ENCODE data around the gene AADAT. TPM values are rescaled to one million over a fixed set of nuclear protein-coding genes. Genes with fewer than 3 reads are reported as not detected.

Gene AADAT
- total and polyA plus RNA-seq, 2 of the 8 experiments (the other 6 are each of a cell fraction or from before 2014, with no cell fraction given): 6.1 to 7.7 TPM

DNA sequence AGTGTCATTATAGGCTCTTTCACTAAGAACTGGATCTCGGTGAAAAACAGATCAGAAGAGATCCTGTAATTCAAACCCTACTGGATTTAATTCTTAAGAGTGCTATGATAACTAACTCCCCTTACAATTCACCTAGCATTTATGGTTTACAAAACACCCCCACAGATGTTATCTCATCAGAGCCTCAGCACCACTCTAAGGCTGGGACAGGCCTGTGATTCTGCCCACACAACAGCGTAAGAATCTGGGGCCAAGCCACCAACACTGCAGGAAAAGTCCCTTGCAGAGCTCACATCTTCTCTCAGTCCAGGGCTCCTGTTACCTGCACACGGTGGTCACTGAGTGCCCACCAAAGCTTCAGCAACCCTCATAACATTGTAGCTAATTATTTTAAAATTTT, 72.5 kb downstream of the AADAT start:
- no peak overlapping the region for H3K9ac ChIP-seq (replicated peaks in 1 of 4; ENCODE audit: extremely low read depth in 1 of 4, low read depth in 3 of 4, low read length in 3 of 4)
- TF ChIP-seq TAF7 (optimal IDR thresholded peaks at IDR 0.05; ENCODE audit: borderline replicate concordance, low read depth, low read length): no peak
- TF ChIP-seq SIRT6 (IDR thresholded peaks at IDR 0.05; ENCODE audit: low read length): no peak
- TF ChIP-seq HDAC2 (IDR thresholded peaks at IDR 0.05; ENCODE audit: borderline replicate concordance in 1 of 2, low read depth in 2 of 2, low read length in 2 of 2): no peak
- H2BK20ac ChIP-seq (ENCODE audit: low read length): no peak overlapping the region
- no peaks in the 10 kb centered on the region; the same call in 1 of the 2 replicates for H3K79me1 ChIP-seq (ENCODE audit: low read depth, low read length)
- H2BK120ac ChIP-seq (replicated peaks; ENCODE audit: low read depth, low read length): no peak overlapping the region
- no peak overlapping the region for H3K4me2 ChIP-seq (ENCODE audit: insufficient read depth in 1 of 2, low read depth in 2 of 2, low read length in 2 of 2)
- H3K4ac ChIP-seq (replicated peaks; ENCODE audit: insufficient read length, low read depth, low read length): no peak overlapping the region
- POLR2A ChIA-PET (ENCODE audit: partially characterized antibody): no interaction called here
- H3K56ac ChIP-seq (replicated peaks; ENCODE audit: insufficient read length, low read depth, low read length): no peak overlapping the region
- H4K5ac ChIP-seq (ENCODE audit: insufficient read length, low read depth, low read length): no peak overlapping the region
- H3K18ac ChIP-seq (ENCODE audit: extremely low read depth, low read length): no peak overlapping the region
- no peak overlapping the region for H3K14ac ChIP-seq (ENCODE audit: insufficient read length)
- H2AK5ac ChIP-seq (ENCODE audit: low read depth, low read length): no peak overlapping the region
- no peaks in the 10 kb centered on the region for H3K23me2 ChIP-seq (ENCODE audit: low read depth, low read length)
- no peak overlapping the region for H2BK12ac ChIP-seq (ENCODE audit: low read depth, low read length)
- 0 out of 2 replicates have a peak overlapping the region, but pooled peaks have one; percentile 46 for H4K8ac ChIP-seq (ENCODE audit: extremely low read depth, insufficient read depth, low read length)
- WGBS, 2 experiments (ENCODE audit: extremely low coverage in 1 of 2, insufficient coverage in 1 of 2, insufficient read length in 1 of 2, insufficient replicate concordance in 2 of 2, low coverage in 1 of 2, low lambda C conversion rate in 2 of 2, missing lambda C conversion rate in 1 of 2): 90% methylated on average over 3 of the region's 3 CpGs; no CpG with 5 or more reads in 1 of the 2 experiments
- H3K27ac ChIP-seq (ENCODE audit: low read depth, low read length): no peak overlapping the region
- DNase-seq (ENCODE audit: low read depth in 1 of 2, low spot score in 2 of 2): no peak
- no peak overlapping the region for H2BK15ac ChIP-seq (ENCODE audit: low read length)
- no peak overlapping the region for H3K23ac ChIP-seq (ENCODE audit: insufficient read length)
- H2AFZ ChIP-seq (ENCODE audit: low read length): no peak overlapping the region
- no peaks in the 10 kb centered on the region for H3K36me3 ChIP-seq (ENCODE audit: control insufficient read depth in 2 of 4, insufficient read depth in 4 of 4, low read length in 3 of 4)
- H3K9me3 ChIP-seq (ENCODE audit: insufficient read depth in 2 of 2, low read depth in 1 of 2, low read length in 1 of 2): no peaks in the 10 kb centered on the region
- no peak overlapping the region for H2BK5ac ChIP-seq (ENCODE audit: low read depth, low read length)
- H3K27me3 ChIP-seq (replicated peaks in 1 of 4; ENCODE audit: control insufficient read depth in 3 of 4, extremely low read depth in 1 of 4, insufficient read depth in 3 of 4, low read length in 3 of 4): no peaks in the 10 kb centered on the region
- H3K79me2 ChIP-seq (ENCODE audit: control insufficient read depth in 1 of 2, insufficient read depth in 2 of 2, low read length in 2 of 2): no peaks in the 10 kb centered on the region
- H4K20me1 ChIP-seq (replicated peaks in 1 of 2; ENCODE audit: control insufficient read depth in 1 of 2, insufficient read depth in 2 of 2, low read length in 2 of 2): no peaks in the 10 kb centered on the region
- CTCF ChIA-PET (ENCODE audit: partially characterized antibody): interaction anchor here (0.6 to 2.6 kb wide), 3 partner anchors 10 to 206 kb away, joined by 3 to 7 read pairs (median 6); no protein-coding TSS in a partner anchor
- no peak for FAIRE-seq
- H3K4me3 ChIP-seq (ENCODE audit: extremely low read depth in 1 of 4, insufficient read depth in 2 of 4, low read depth in 3 of 4, low read length in 4 of 4): no peak overlapping the region
- H3K4me1 ChIP-seq (replicated peaks in 1 of 4; ENCODE audit: control insufficient read depth in 3 of 4, insufficient read depth in 4 of 4, low read length in 3 of 4): peaks cover 0 to 7% (median under 1%) of the 10 kb centered on the region in 4 experiments; a peak in 1 of 7 replicates
- H4K91ac ChIP-seq (replicated peaks; ENCODE audit: insufficient read length, low read length): no peak overlapping the region

Measured in H1 (cell line).